ENCODE results near the gene FBRSL1.

- no peak for TF ChIP-seq CTCF (IDR thresholded peaks at IDR 0.05)
- no peak for TF ChIP-seq POLR2A (IDR thresholded peaks at IDR 0.05)
Measured at GRCh38 chr12:132505852-132506219, 15.9 kb downstream of the FBRSL1 start.
